ENCODE results near the gene SPOCD1. TPM values are rescaled to one million over a fixed set of nuclear protein-coding genes. Genes with fewer than 3 reads are reported as not detected.

The SPOCD1 gene
- polyA plus RNA-seq, 1 of the 3 experiments (the other 2 are of a cell fraction) = 10.7 TPM

- TF ChIP-seq REST (IDR thresholded peaks at IDR 0.05; ENCODE audit: low read depth, low read length) (no peak), GATA2 (CRISPR knock-in tag; IDR thresholded peaks at IDR 0.05) (no peak), RAD21 (IDR thresholded peaks at IDR 0.05; ENCODE audit: low read length) (no peak), EP300 (IDR thresholded peaks at IDR 0.05; ENCODE audit: borderline replicate concordance in 1 of 2, low read depth in 1 of 2, low read length in 1 of 2) (no peak), USF2 (IDR thresholded peaks at IDR 0.05; ENCODE audit: borderline replicate concordance, low read depth, low read length) (no peak), PBX3 (IDR thresholded peaks at IDR 0.05) (no peak)
Measured at GRCh38 chr1:31793586-31794285, 22.1 kb downstream of the SPOCD1 start (continued).

- peaks cover 3% of the 10 kb centered on the region for H3F3A ChIP-seq (replicated peaks; ENCODE audit: insufficient read depth)
- no peaks in the 10 kb centered on the region for H4K20me1 ChIP-seq (ENCODE audit: insufficient read depth)
- H3K4me1 ChIP-seq (ENCODE audit: control insufficient read depth in 1 of 2, insufficient read depth in 2 of 2, low read depth in 1 of 2, low read length in 1 of 2) = peaks cover 22 to 24% of the 10 kb centered on the region in 2 experiments; a peak in 3 of 4 replicates
- no peak for DNase-seq
- H3K27ac ChIP-seq (ENCODE audit: low read depth in 2 of 2, low read length in 1 of 2) = no peak overlapping the region
- no peak overlapping the region for H3K9ac ChIP-seq
- no peak overlapping the region for H3K4me2 ChIP-seq
- no peaks in the 10 kb centered on the region for H3K36me3 ChIP-seq (replicated peaks in 1 of 2; ENCODE audit: control insufficient read depth in 1 of 2, insufficient read depth in 2 of 2, low read length in 1 of 2)
- ChIA-PET CTCF (interaction anchor here (1.2 to 21.1 kb wide), 5 partner anchors 18 to 145 kb away, joined by 3 to 707 read pairs (median 4); partner anchors contain the start of genes ADGRB2 and PTP4A2), POLR2A (no interaction called here)
- no peak for TF ChIP-seq GABPA (IDR thresholded peaks at IDR 0.05; ENCODE audit: low read depth)
- TF ChIP-seq MEF2A (IDR thresholded peaks at IDR 0.05; ENCODE audit: borderline replicate concordance, low read depth) = no peak
- no peak for TF ChIP-seq ELF1 (IDR thresholded peaks at IDR 0.05)
- TF ChIP-seq RXRA (IDR thresholded peaks at IDR 0.05; ENCODE audit: borderline replicate concordance, low read depth) = no peak
- TF ChIP-seq MXI1 (IDR thresholded peaks at IDR 0.05; ENCODE audit: low read depth, low read length) = no peak
- no peak for TF ChIP-seq YY1 (IDR thresholded peaks at IDR 0.05; ENCODE audit: low read depth)
- no peak for TF ChIP-seq MAX (IDR thresholded peaks at IDR 0.05; ENCODE audit: low read depth)
- TF ChIP-seq FOXM1 (IDR thresholded peaks at IDR 0.05; ENCODE audit: low read depth) = no peak
- no peak for TF ChIP-seq EP300 (IDR thresholded peaks at IDR 0.05; ENCODE audit: borderline replicate concordance in 1 of 2, low read depth in 1 of 2, low read length in 1 of 2)
- no peak for TF ChIP-seq FOSL2 (IDR thresholded peaks at IDR 0.05; ENCODE audit: borderline replicate concordance, low read depth)
- no peak for TF ChIP-seq RFX5 (IDR thresholded peaks at IDR 0.05; ENCODE audit: low read length)
- TF ChIP-seq USF2 (IDR thresholded peaks at IDR 0.05; ENCODE audit: borderline replicate concordance, low read depth, low read length) = no peak
- TF ChIP-seq NRF1 (IDR thresholded peaks at IDR 0.05; ENCODE audit: low read depth, low read length) = no peak
- no peak for TF ChIP-seq CHD2 (IDR thresholded peaks at IDR 0.05; ENCODE audit: low read length, partially characterized antibody)
- no peak for TF ChIP-seq PBX3 (IDR thresholded peaks at IDR 0.05)
- TF ChIP-seq RAD21 (IDR thresholded peaks at IDR 0.05; ENCODE audit: low read length) = no peak
- H3K79me2 ChIP-seq (ENCODE audit: insufficient read depth) = peaks cover 15% of the 10 kb centered on the region
- no peak overlapping the region for H3K4me3 ChIP-seq (ENCODE audit: low read depth in 2 of 2, low read length in 1 of 2)
- no peaks in the 10 kb centered on the region for H3K9me2 ChIP-seq
- 95% methylated on average over 4 of the region's 6 CpGs for WGBS (ENCODE audit: low lambda C conversion rate)
- no peak overlapping the region for H2AFZ ChIP-seq (ENCODE audit: low read depth)
- H3K27me3 ChIP-seq (ENCODE audit: insufficient read depth) = no peaks in the 10 kb centered on the region
- no peaks in the 10 kb centered on the region for H3K9me3 ChIP-seq
Measured at GRCh38 chr1:31793086-31793485, 22.7 kb downstream of the SPOCD1 start.

Measured in SK-N-SH (cell line).